DND-41 (cell line): ENCODE data around the gene CCDC92B.

Experiments
- CTCF ChIP-seq: IDR thresholded peaks from 2 replicates; pipeline ENCODE4 v1.5.1; 2012; ENCODE audit warnings: borderline replicate concordance, low read length, moderate library complexity, mild to moderate bottlenecking; ENCODE audit not compliant: poor library complexity, severe bottlenecking; ENCODE audit errors: extremely low read depth
- EZH2 ChIP-seq: IDR thresholded peaks from 3 replicates; pipeline ENCODE4 v1.6.1; 2012; ENCODE audit warnings: borderline replicate concordance, low read depth, mild to moderate bottlenecking, moderate library complexity, low read length, inconsistent platforms; ENCODE audit not compliant: severe bottlenecking

- TF ChIP-seq CTCF (no peak), EZH2 (no peak)
Observed at GRCh38 chr17:2736956-2737355, 12.5 kb downstream of the CCDC92B start.
